ENCODE data around the gene RASD2. TPM values are rescaled to one million over a fixed set of nuclear protein-coding genes. Genes with fewer than 3 reads are reported as not detected.

The RASD2 gene
- total and polyA plus RNA-seq, 2 donors (not counting 1 experiment from before 2014, with no cell fraction given), result under 0.01 to 0.01 TPM

GRCh38 chr22:35576671-35577070 lies 36.0 kb downstream of the RASD2 start:
- H3K79me2 ChIP-seq (ENCODE audit: control insufficient read depth, insufficient read depth, low read length), result no peaks in the 10 kb centered on the region
- TF ChIP-seq EZH2 (IDR thresholded peaks at IDR 0.05; ENCODE audit: low read length, missing control alignments), result no peak
- TF ChIP-seq CTCF (conservative IDR thresholded peaks at IDR 0.05 in 1 of 2, IDR thresholded peaks at IDR 0.05 in 1 of 2; ENCODE audit: low read depth in 1 of 2, low read length in 2 of 2), result no peak
- H3K27ac ChIP-seq (ENCODE audit: insufficient read depth, low read length), result no peak overlapping the region
- no peaks in the 10 kb centered on the region for H3K36me3 ChIP-seq (ENCODE audit: control insufficient read depth, insufficient read depth, low read length)
- no peaks in the 10 kb centered on the region for H3K9me3 ChIP-seq (ENCODE audit: control insufficient read depth, insufficient read depth, low read depth, low read length)
- H3K4me1 ChIP-seq (ENCODE audit: control insufficient read depth, extremely low read depth, insufficient read depth, low read length), result no peaks in the 10 kb centered on the region
- no peaks in the 10 kb centered on the region for H4K20me1 ChIP-seq (ENCODE audit: control insufficient read depth, extremely low read depth, insufficient read depth, low read length)
- no peak for DNase-seq (ENCODE audit: low read depth in 2 of 2)
- H2AFZ ChIP-seq (ENCODE audit: low read length), result no peak overlapping the region
- H3K4me3 ChIP-seq (replicated peaks in 1 of 4; ENCODE audit: control extremely low read depth in 1 of 4, insufficient read depth in 1 of 4, low read depth in 3 of 4, low read length in 4 of 4), result no peak overlapping the region
- H3K4me2 ChIP-seq (ENCODE audit: extremely low read depth, insufficient read depth, low read length), result no peak overlapping the region
- no peak overlapping the region for H3K9ac ChIP-seq (ENCODE audit: insufficient read depth, low read length)
- peaks cover 8% of the 10 kb centered on the region for H3K27me3 ChIP-seq (ENCODE audit: control insufficient read depth, insufficient read depth, low read length)

- Histone ChIP-seq H3K9me3 (ENCODE audit: control insufficient read depth, insufficient read depth, low read depth, low read length) (no peaks in the 10 kb centered on the region), H3K4me3 (replicated peaks in 1 of 4; ENCODE audit: control extremely low read depth in 1 of 4, insufficient read depth in 1 of 4, low read depth in 3 of 4, low read length in 4 of 4) (no peak overlapping the region), H3K9ac (ENCODE audit: insufficient read depth, low read length) (no peak overlapping the region), H4K20me1 (ENCODE audit: control insufficient read depth, extremely low read depth, insufficient read depth, low read length) (no peaks in the 10 kb centered on the region), H3K27me3 (ENCODE audit: control insufficient read depth, insufficient read depth, low read length) (peaks cover 8% of the 10 kb centered on the region), H2AFZ (ENCODE audit: low read length) (no peak overlapping the region), H3K27ac (ENCODE audit: insufficient read depth, low read length) (no peak overlapping the region), H3K4me1 (ENCODE audit: control insufficient read depth, extremely low read depth, insufficient read depth, low read length) (no peaks in the 10 kb centered on the region), H3K36me3 (ENCODE audit: control insufficient read depth, insufficient read depth, low read length) (no peaks in the 10 kb centered on the region), H3K79me2 (ENCODE audit: control insufficient read depth, insufficient read depth, low read length) (no peaks in the 10 kb centered on the region), H3K4me2 (ENCODE audit: extremely low read depth, insufficient read depth, low read length) (no peak overlapping the region)
- no peak for TF ChIP-seq EZH2 (IDR thresholded peaks at IDR 0.05; ENCODE audit: low read length, missing control alignments)
- no peak for TF ChIP-seq CTCF (conservative IDR thresholded peaks at IDR 0.05 in 1 of 2, IDR thresholded peaks at IDR 0.05 in 1 of 2; ENCODE audit: low read depth in 1 of 2, low read length in 2 of 2)
- no peak for DNase-seq (ENCODE audit: low read depth in 2 of 2)
Measured at GRCh38 chr22:35577799-35578659, 37.4 kb downstream of the RASD2 start.

GRCh38 chr22:35578836-35579575 lies 38.4 kb downstream of the RASD2 start:
- no peak for TF ChIP-seq CTCF (conservative IDR thresholded peaks at IDR 0.05 in 1 of 2, IDR thresholded peaks at IDR 0.05 in 1 of 2; ENCODE audit: low read depth in 1 of 2, low read length in 2 of 2)
- no peak for TF ChIP-seq EZH2 (IDR thresholded peaks at IDR 0.05; ENCODE audit: low read length, missing control alignments)
- H3K79me2 ChIP-seq (ENCODE audit: control insufficient read depth, insufficient read depth, low read length), result no peaks in the 10 kb centered on the region
- H3K4me2 ChIP-seq (ENCODE audit: extremely low read depth, insufficient read depth, low read length), result no peak overlapping the region
- H3K4me3 ChIP-seq (replicated peaks in 1 of 4; ENCODE audit: control extremely low read depth in 1 of 4, insufficient read depth in 1 of 4, low read depth in 3 of 4, low read length in 4 of 4), result no peak overlapping the region
- no peak for DNase-seq (ENCODE audit: low read depth in 2 of 2)
- H3K27me3 ChIP-seq (ENCODE audit: control insufficient read depth, insufficient read depth, low read length), result peaks cover 6% of the 10 kb centered on the region
- H3K4me1 ChIP-seq (ENCODE audit: control insufficient read depth, extremely low read depth, insufficient read depth, low read length), result no peaks in the 10 kb centered on the region
- H2AFZ ChIP-seq (ENCODE audit: low read length), result no peak overlapping the region
- H3K9me3 ChIP-seq (ENCODE audit: control insufficient read depth, insufficient read depth, low read depth, low read length), result no peaks in the 10 kb centered on the region
- H3K36me3 ChIP-seq (ENCODE audit: control insufficient read depth, insufficient read depth, low read length), result no peaks in the 10 kb centered on the region
- H3K9ac ChIP-seq (ENCODE audit: insufficient read depth, low read length), result no peak overlapping the region
- H4K20me1 ChIP-seq (ENCODE audit: control insufficient read depth, extremely low read depth, insufficient read depth, low read length), result no peaks in the 10 kb centered on the region
- H3K27ac ChIP-seq (ENCODE audit: insufficient read depth, low read length), result no peak overlapping the region

All from fibroblast of lung (primary cell).